ENCODE data around the gene TCERG1L. TPM values are rescaled to one million over a fixed set of nuclear protein-coding genes. Genes with fewer than 3 reads are reported as not detected.

TCERG1L gene
- polyA plus RNA-seq, 3 donors, result not detected

DNA sequence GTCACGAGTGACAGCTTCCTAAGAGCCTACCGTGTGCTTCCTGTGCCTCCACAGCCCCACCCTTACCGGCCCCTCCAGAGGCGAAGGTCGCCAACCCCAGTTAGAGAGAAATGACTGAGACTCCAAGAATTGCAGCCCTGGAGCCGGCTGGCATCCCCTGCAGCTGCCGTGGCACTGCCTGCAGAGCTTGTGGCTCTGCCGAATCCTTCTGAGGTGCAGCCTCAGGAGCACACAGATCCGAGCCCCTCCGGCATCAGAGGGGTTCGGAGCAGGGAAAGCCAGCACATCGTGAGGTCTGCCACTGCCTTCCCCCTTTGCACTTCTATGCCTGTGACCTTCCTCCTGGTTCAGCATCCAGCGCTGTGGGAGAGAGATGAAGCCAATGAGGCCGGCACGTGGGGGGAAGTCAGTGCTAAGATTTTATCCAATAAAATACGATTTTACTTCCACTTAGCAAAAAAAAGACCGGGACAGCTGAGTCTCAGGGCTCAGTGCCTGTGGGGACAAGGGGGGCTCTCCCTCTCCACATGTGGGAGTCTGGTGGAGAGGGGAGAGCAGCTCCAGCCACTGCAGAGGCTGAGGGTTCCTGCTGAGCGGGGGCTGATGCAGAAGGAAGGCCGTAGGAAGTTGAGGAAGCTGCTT is 80.1 kb downstream of the TCERG1L start:
- peaks cover 0 to 28% of the 10 kb centered on the region in 2 donors for H3K9me3 ChIP-seq (replicated peaks in 1 of 2; ENCODE audit: control insufficient read depth in 1 of 2, insufficient read depth in 1 of 2, low read length in 2 of 2)
- no peak overlapping the region for H2AFZ ChIP-seq (ENCODE audit: insufficient read depth, low read depth, low read length, poor library complexity, severe bottlenecking)
- no peak overlapping the region for H3K4me3 ChIP-seq (replicated peaks in 1 of 3; ENCODE audit: low read depth in 2 of 3, low read length in 3 of 3)
- intact Hi-C loops (cut with micrococcal nuclease), result no loop called here
- H3K9ac ChIP-seq (ENCODE audit: insufficient read depth, low read length, poor library complexity, severe bottlenecking), result no peak overlapping the region
- H3K27me3 ChIP-seq (ENCODE audit: control insufficient read depth in 2 of 2, insufficient read depth in 2 of 2, low read length in 2 of 2), result no peaks in the 10 kb centered on the region
- TF ChIP-seq, protein P1, sequence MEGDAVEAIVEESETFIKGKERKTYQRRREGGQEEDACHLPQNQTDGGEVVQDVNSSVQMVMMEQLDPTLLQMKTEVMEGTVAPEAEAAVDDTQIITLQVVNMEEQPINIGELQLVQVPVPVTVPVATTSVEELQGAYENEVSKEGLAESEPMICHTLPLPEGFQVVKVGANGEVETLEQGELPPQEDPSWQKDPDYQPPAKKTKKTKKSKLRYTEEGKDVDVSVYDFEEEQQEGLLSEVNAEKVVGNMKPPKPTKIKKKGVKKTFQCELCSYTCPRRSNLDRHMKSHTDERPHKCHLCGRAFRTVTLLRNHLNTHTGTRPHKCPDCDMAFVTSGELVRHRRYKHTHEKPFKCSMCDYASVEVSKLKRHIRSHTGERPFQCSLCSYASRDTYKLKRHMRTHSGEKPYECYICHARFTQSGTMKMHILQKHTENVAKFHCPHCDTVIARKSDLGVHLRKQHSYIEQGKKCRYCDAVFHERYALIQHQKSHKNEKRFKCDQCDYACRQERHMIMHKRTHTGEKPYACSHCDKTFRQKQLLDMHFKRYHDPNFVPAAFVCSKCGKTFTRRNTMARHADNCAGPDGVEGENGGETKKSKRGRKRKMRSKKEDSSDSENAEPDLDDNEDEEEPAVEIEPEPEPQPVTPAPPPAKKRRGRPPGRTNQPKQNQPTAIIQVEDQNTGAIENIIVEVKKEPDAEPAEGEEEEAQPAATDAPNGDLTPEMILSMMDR (IDR thresholded peaks at IDR 0.05), result no peak
- WGBS (ENCODE audit: insufficient coverage), result 72% methylated on average over 11 of the region's 19 CpGs
- no peak overlapping the region for H3K27ac ChIP-seq (ENCODE audit: low read depth in 1 of 2, low read length in 2 of 2)
- H3K79me2 ChIP-seq (ENCODE audit: insufficient read depth, low read length), result no peaks in the 10 kb centered on the region
- no peak overlapping the region for H3K4me3 Mint-ChIP-seq
- no peaks in the 10 kb centered on the region for H3K4me1 Mint-ChIP-seq
- no peak for DNase-seq
- H3K27ac Mint-ChIP-seq, result no peak overlapping the region
- no peaks in the 10 kb centered on the region for H3K36me3 Mint-ChIP-seq
- no peaks in the 10 kb centered on the region for H3K36me3 ChIP-seq (replicated peaks in 1 of 2; ENCODE audit: control insufficient read depth in 1 of 2, insufficient read depth in 2 of 2, low read length in 2 of 2)
- H3K27me3 Mint-ChIP-seq (ENCODE audit: low read depth in 3 of 3), result peaks cover 2 to 9% (median 2%) of the 10 kb centered on the region in 3 donors
- H3K4me1 ChIP-seq (ENCODE audit: control insufficient read depth in 1 of 2, insufficient read depth in 2 of 2, low read length in 2 of 2), result no peaks in the 10 kb centered on the region
- H3K4me2 ChIP-seq (replicated peaks; ENCODE audit: extremely low read depth, low read length, poor library complexity, severe bottlenecking), result no peak overlapping the region
- H4K20me1 ChIP-seq (ENCODE audit: insufficient read depth, low read length), result no peaks in the 10 kb centered on the region
- peaks cover 6 to 29% (median 13%) of the 10 kb centered on the region in 7 donors for H3K9me3 Mint-ChIP-seq

DNA sequence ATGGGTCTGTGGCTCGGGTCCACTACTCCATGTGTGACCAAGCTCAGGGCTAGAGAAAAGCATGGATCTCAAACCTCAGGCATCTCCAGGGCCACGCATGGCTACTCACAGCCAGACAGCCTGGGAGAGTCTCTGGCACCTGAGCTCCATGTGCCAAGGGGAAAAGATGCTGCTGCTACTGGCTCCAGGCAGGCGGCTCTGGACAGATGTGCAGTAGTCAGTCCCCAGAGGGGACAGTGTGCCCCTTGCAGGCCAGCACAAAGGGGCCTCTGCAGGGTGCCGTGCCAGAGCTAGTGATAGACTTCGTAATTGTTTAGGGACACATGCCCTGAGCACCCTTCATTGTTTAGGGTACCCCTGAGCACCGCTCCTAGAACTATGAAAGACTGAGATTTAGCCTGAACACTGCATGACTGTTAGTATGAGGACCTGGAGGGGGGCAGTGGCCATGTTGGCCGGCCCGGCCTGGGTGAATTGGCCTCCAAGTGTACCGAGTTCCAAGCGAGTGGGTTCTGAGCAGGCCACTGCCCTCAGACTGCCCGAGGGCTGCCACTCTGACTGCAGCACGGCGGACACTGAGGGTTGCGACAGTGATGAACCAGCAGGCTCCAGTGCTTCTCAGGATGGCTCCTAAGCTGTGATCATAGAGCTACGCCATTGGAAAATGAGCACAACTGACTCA is 80.7 kb downstream of the TCERG1L start:
- Histone ChIP-seq H3K27me3 (ENCODE audit: control insufficient read depth in 2 of 2, insufficient read depth in 2 of 2, low read length in 2 of 2) (no peaks in the 10 kb centered on the region), H3K9ac (ENCODE audit: insufficient read depth, low read length, poor library complexity, severe bottlenecking) (no peak overlapping the region), H2AFZ (ENCODE audit: insufficient read depth, low read depth, low read length, poor library complexity, severe bottlenecking) (no peak overlapping the region), H3K4me1 (ENCODE audit: control insufficient read depth in 1 of 2, insufficient read depth in 2 of 2, low read length in 2 of 2) (no peaks in the 10 kb centered on the region), H3K27ac (ENCODE audit: low read depth in 1 of 2, low read length in 2 of 2) (no peak overlapping the region), H3K4me3 (replicated peaks in 1 of 3; ENCODE audit: low read depth in 2 of 3, low read length in 3 of 3) (no peak overlapping the region), H4K20me1 (ENCODE audit: insufficient read depth, low read length) (no peaks in the 10 kb centered on the region), H3K36me3 (replicated peaks in 1 of 2; ENCODE audit: control insufficient read depth in 1 of 2, insufficient read depth in 2 of 2, low read length in 2 of 2) (no peaks in the 10 kb centered on the region), H3K9me3 (replicated peaks in 1 of 2; ENCODE audit: control insufficient read depth in 1 of 2, insufficient read depth in 1 of 2, low read length in 2 of 2) (peaks cover 0 to 28% of the 10 kb centered on the region in 2 donors), H3K4me2 (replicated peaks; ENCODE audit: extremely low read depth, low read length, poor library complexity, severe bottlenecking) (no peak overlapping the region), H3K79me2 (ENCODE audit: insufficient read depth, low read length) (no peaks in the 10 kb centered on the region)
- H3K4me3 Mint-ChIP-seq, result no peak overlapping the region
- H3K27me3 Mint-ChIP-seq (ENCODE audit: low read depth in 3 of 3), result peaks cover 0 to 9% (median 2%) of the 10 kb centered on the region in 3 donors
- intact Hi-C loops (cut with micrococcal nuclease), result no loop called here
- DNase-seq, result no peak
- H3K27ac Mint-ChIP-seq, result no peak overlapping the region
- TF ChIP-seq, protein P1 (IDR thresholded peaks at IDR 0.05), result no peak
- no peaks in the 10 kb centered on the region for H3K4me1 Mint-ChIP-seq
- 87% methylated on average over 15 of the region's 15 CpGs for WGBS (ENCODE audit: insufficient coverage)
- no peaks in the 10 kb centered on the region for H3K36me3 Mint-ChIP-seq
- peaks cover 6 to 29% (median 13%) of the 10 kb centered on the region in 7 donors for H3K9me3 Mint-ChIP-seq
